Measurements from ENCODE around the gene FAM219B. TPM values are rescaled to one million over a fixed set of nuclear protein-coding genes. Genes with fewer than 3 reads are reported as not detected.

Gene FAM219B
- total and polyA plus RNA-seq, 2 of the 8 experiments (the other 6 are each of a cell fraction or from before 2014, with no cell fraction given) = 57.1 to 66.6 TPM

- Histone ChIP-seq H4K20me1 (replicated peaks in 1 of 2; ENCODE audit: control insufficient read depth in 1 of 2, insufficient read depth in 2 of 2, low read length in 2 of 2) (peaks cover 0 to 7% of the 10 kb centered on the region in 2 experiments), H3K9ac (replicated peaks in 1 of 4; ENCODE audit: extremely low read depth in 1 of 4, low read depth in 3 of 4, low read length in 3 of 4) (no peak overlapping the region), H3K27ac (ENCODE audit: low read depth, low read length) (no peak overlapping the region), H2BK20ac (ENCODE audit: low read length) (no peak overlapping the region), H3K23ac (ENCODE audit: insufficient read length) (no peak overlapping the region), H2BK12ac (ENCODE audit: low read depth, low read length) (no peak overlapping the region), H2BK5ac (ENCODE audit: low read depth, low read length) (no peak overlapping the region), H3K4me1 (replicated peaks in 1 of 4; ENCODE audit: control insufficient read depth in 3 of 4, insufficient read depth in 4 of 4, low read length in 3 of 4) (peaks cover 0 to 1% (median 0%) of the 10 kb centered on the region in 4 experiments; a peak in 1 of 7 replicates), H2BK15ac (ENCODE audit: low read length) (no peak overlapping the region), H3K23me2 (ENCODE audit: low read depth, low read length) (no peaks in the 10 kb centered on the region), H4K91ac (replicated peaks; ENCODE audit: insufficient read length, low read length) (no peak overlapping the region), H3K79me2 (ENCODE audit: control insufficient read depth in 1 of 2, insufficient read depth in 2 of 2, low read length in 2 of 2) (peaks cover 0 to 4% of the 10 kb centered on the region in 2 experiments; a peak in 1 of 4 replicates), H3K56ac (replicated peaks; ENCODE audit: insufficient read length, low read depth, low read length) (no peak overlapping the region), H3K36me3 (ENCODE audit: control insufficient read depth in 2 of 4, insufficient read depth in 4 of 4, low read length in 3 of 4) (peaks cover 2 to 11% (median 7%) of the 10 kb centered on the region in 4 experiments; a peak in 6 of 8 replicates), H3K4me2 (ENCODE audit: insufficient read depth in 1 of 2, low read depth in 2 of 2, low read length in 2 of 2) (no peak overlapping the region), H3K27me3 (replicated peaks in 1 of 4; ENCODE audit: control insufficient read depth in 3 of 4, extremely low read depth in 1 of 4, insufficient read depth in 3 of 4, low read length in 3 of 4) (no peaks in the 10 kb centered on the region), H2AK5ac (ENCODE audit: low read depth, low read length) (no peak overlapping the region), H3K4ac (replicated peaks; ENCODE audit: insufficient read length, low read depth, low read length) (no peak overlapping the region), H3K14ac (ENCODE audit: insufficient read length) (no peak overlapping the region), H3K9me3 (ENCODE audit: insufficient read depth in 2 of 2, low read depth in 1 of 2, low read length in 1 of 2) (no peaks in the 10 kb centered on the region), H4K8ac (ENCODE audit: extremely low read depth, insufficient read depth, low read length) (no peak overlapping the region), H3K4me3 (ENCODE audit: extremely low read depth in 1 of 4, insufficient read depth in 2 of 4, low read depth in 3 of 4, low read length in 4 of 4) (no peak overlapping the region), H4K5ac (ENCODE audit: insufficient read length, low read depth, low read length) (no peak overlapping the region), H2BK120ac (replicated peaks; ENCODE audit: low read depth, low read length) (no peak overlapping the region), H3K79me1 (ENCODE audit: low read depth, low read length) (peaks cover 6% of the 10 kb centered on the region), H2AFZ (ENCODE audit: low read length) (no peak overlapping the region), H3K18ac (ENCODE audit: extremely low read depth, low read length) (no peak overlapping the region)
- FAIRE-seq (no peak), DNase-seq (ENCODE audit: low read depth in 1 of 2, low spot score in 2 of 2) (no peak)
- 88% methylated on average over 5 of the region's 5 CpGs; no CpG with 5 or more reads in 1 of the 2 experiments for WGBS, 2 experiments (ENCODE audit: extremely low coverage in 1 of 2, insufficient coverage in 1 of 2, insufficient read length in 1 of 2, insufficient replicate concordance in 2 of 2, low coverage in 1 of 2, low lambda C conversion rate in 2 of 2, missing lambda C conversion rate in 1 of 2)
- ChIA-PET CTCF (ENCODE audit: partially characterized antibody) (interaction anchor here (0.8 to 4.9 kb wide), 8 partner anchors 11 to 87 kb away, joined by 3 to 24 read pairs (median 4); partner anchors contain the start of gene ULK3), POLR2A (ENCODE audit: partially characterized antibody) (interaction anchor here (1.0 to 2.3 kb wide), 3 partner anchors 13 to 49 kb away, joined by 3 to 6 read pairs (median 4); partner anchors contain the start of genes FAM219B and ULK3)
- no peak for TF ChIP-seq RNF2 (IDR thresholded peaks at IDR 0.05; ENCODE audit: borderline replicate concordance, low read depth, low read length, missing control alignments, poor library complexity, severe bottlenecking)
- no peak for TF ChIP-seq MAFK (IDR thresholded peaks at IDR 0.05; ENCODE audit: low read depth, low read length)
- no peak for TF ChIP-seq MAX (IDR thresholded peaks at IDR 0.05)
Observed at GRCh38 chr15:74857082-74857655, 49.5 kb downstream of the FAM219B start.

Data from H1 (cell line).